ENCODE measurements around the gene LEF1. TPM values are rescaled to one million over a fixed set of nuclear protein-coding genes. Genes with fewer than 3 reads are reported as not detected.

The LEF1 gene
- total and polyA plus RNA-seq, 2 of the 8 experiments (the other 6 are each of a cell fraction or from before 2014, with no cell fraction given), result 2.6 to 5.2 TPM

DNA sequence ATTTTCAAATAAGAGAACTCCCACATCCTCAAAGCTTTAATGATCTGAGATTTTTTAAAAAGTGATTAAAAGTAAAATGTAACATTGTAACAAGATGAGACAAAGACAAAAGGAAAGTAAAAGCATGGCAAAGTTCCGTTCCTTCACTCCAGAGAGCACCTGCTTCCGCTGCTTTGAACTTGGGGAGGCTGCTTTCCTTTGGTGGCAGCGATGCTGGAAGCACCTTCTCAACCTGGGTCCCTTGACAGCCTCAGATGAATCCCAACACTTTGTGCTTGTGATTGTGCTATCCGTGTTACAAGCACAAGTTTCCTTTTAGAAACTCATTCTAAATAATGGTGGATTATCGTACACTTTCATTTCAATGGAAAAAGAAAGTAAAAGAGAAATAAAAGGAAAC is 119.3 kb downstream of the LEF1 start:
- Histone ChIP-seq H3K56ac (replicated peaks; ENCODE audit: insufficient read length, low read depth, low read length) (no peak overlapping the region), H3K27ac (ENCODE audit: low read depth, low read length) (no peak overlapping the region), H2AFZ (ENCODE audit: low read length) (no peak overlapping the region), H3K23ac (ENCODE audit: insufficient read length) (no peak overlapping the region), H2BK12ac (ENCODE audit: low read depth, low read length) (no peak overlapping the region), H2BK20ac (ENCODE audit: low read length) (no peak overlapping the region), H2AK5ac (ENCODE audit: low read depth, low read length) (no peak overlapping the region), H4K8ac (ENCODE audit: extremely low read depth, insufficient read depth, low read length) (no peak overlapping the region), H4K5ac (ENCODE audit: insufficient read length, low read depth, low read length) (no peak overlapping the region), H4K91ac (replicated peaks; ENCODE audit: insufficient read length, low read length) (no peak overlapping the region), H2BK5ac (ENCODE audit: low read depth, low read length) (no peak overlapping the region), H4K20me1 (replicated peaks in 1 of 2; ENCODE audit: control insufficient read depth in 1 of 2, insufficient read depth in 2 of 2, low read length in 2 of 2) (no peaks in the 10 kb centered on the region), H3K4ac (replicated peaks; ENCODE audit: insufficient read length, low read depth, low read length) (no peak overlapping the region), H3K4me1 (replicated peaks in 1 of 4; ENCODE audit: control insufficient read depth in 3 of 4, insufficient read depth in 4 of 4, low read length in 3 of 4) (peaks cover 0 to 3% (median 2%) of the 10 kb centered on the region in 4 experiments; a peak in 4 of 7 replicates), H2BK120ac (replicated peaks; ENCODE audit: low read depth, low read length) (no peak overlapping the region), H2BK15ac (ENCODE audit: low read length) (no peak overlapping the region), H3K23me2 (ENCODE audit: low read depth, low read length) (no peaks in the 10 kb centered on the region), H3K79me1 (ENCODE audit: low read depth, low read length) (no peaks in the 10 kb centered on the region), H3K18ac (ENCODE audit: extremely low read depth, low read length) (no peak overlapping the region), H3K14ac (ENCODE audit: insufficient read length) (no peak overlapping the region), H3K27me3 (replicated peaks in 1 of 4; ENCODE audit: control insufficient read depth in 3 of 4, extremely low read depth in 1 of 4, insufficient read depth in 3 of 4, low read length in 3 of 4) (0 out of 7 replicates have a peak, but pooled peaks cover 0 to 2% (median 0%) of the 10 kb centered on the region in 4 experiments), H3K9ac (replicated peaks in 1 of 4; ENCODE audit: extremely low read depth in 1 of 4, low read depth in 3 of 4, low read length in 3 of 4) (no peak overlapping the region), H3K79me2 (ENCODE audit: control insufficient read depth in 1 of 2, insufficient read depth in 2 of 2, low read length in 2 of 2) (no peaks in the 10 kb centered on the region), H3K4me2 (ENCODE audit: insufficient read depth in 1 of 2, low read depth in 2 of 2, low read length in 2 of 2) (no peak overlapping the region), H3K4me3 (ENCODE audit: extremely low read depth in 1 of 4, insufficient read depth in 2 of 4, low read depth in 3 of 4, low read length in 4 of 4) (no peak overlapping the region), H3K9me3 (ENCODE audit: insufficient read depth in 2 of 2, low read depth in 1 of 2, low read length in 1 of 2) (no peaks in the 10 kb centered on the region), H3K36me3 (ENCODE audit: control insufficient read depth in 2 of 4, insufficient read depth in 4 of 4, low read length in 3 of 4) (no peaks in the 10 kb centered on the region)
- TF ChIP-seq SAP30 (IDR thresholded peaks at IDR 0.05; ENCODE audit: insufficient read depth, insufficient replicate concordance, low read length) (no peak), RXRA (IDR thresholded peaks at IDR 0.05; ENCODE audit: insufficient read depth, low read depth, low read length) (no peak), EP300 (IDR thresholded peaks at IDR 0.05; ENCODE audit: borderline replicate concordance in 1 of 2, low read depth in 2 of 2, low read length in 2 of 2) (no peak), SRF (IDR thresholded peaks at IDR 0.05; ENCODE audit: low read depth, low read length) (no peak)
- DNase-seq (ENCODE audit: low read depth in 1 of 2, low spot score in 2 of 2) (no peak), FAIRE-seq (no peak)
- 90% methylated on average over 5 of the region's 5 CpGs; no CpG with 5 or more reads in 1 of the 2 experiments for WGBS, 2 experiments (ENCODE audit: extremely low coverage in 1 of 2, insufficient coverage in 1 of 2, insufficient read length in 1 of 2, insufficient replicate concordance in 2 of 2, low coverage in 1 of 2, low lambda C conversion rate in 2 of 2, missing lambda C conversion rate in 1 of 2)
- CTCF ChIA-PET (ENCODE audit: partially characterized antibody), result no interaction called here
- POLR2A ChIA-PET (ENCODE audit: partially characterized antibody), result no interaction called here

Data from H1 (cell line).